Measurements from ENCODE around the gene PPP6R3.

Gene PPP6R3

GRCh38 chr11:68495220-68495729, 34.7 kb downstream of the PPP6R3 start:
- DNase-seq (ENCODE audit: low spot score): no peak

GRCh38 chr11:68495872-68496271, 35.3 kb downstream of the PPP6R3 start:
- no peak for DNase-seq (ENCODE audit: low spot score)

- no peak for DNase-seq (ENCODE audit: low spot score)
These were observed 37.2 kb downstream of the PPP6R3 start for GRCh38 chr11:68497761-68498160.

GRCh38 chr11:68498321-68498720, 37.8 kb downstream of the PPP6R3 start:
- DNase-seq (ENCODE audit: low spot score): no peak

GRCh38 chr11:68498903-68499883, 38.6 kb downstream of the PPP6R3 start:
- no peak for DNase-seq (ENCODE audit: low spot score)

DNA sequence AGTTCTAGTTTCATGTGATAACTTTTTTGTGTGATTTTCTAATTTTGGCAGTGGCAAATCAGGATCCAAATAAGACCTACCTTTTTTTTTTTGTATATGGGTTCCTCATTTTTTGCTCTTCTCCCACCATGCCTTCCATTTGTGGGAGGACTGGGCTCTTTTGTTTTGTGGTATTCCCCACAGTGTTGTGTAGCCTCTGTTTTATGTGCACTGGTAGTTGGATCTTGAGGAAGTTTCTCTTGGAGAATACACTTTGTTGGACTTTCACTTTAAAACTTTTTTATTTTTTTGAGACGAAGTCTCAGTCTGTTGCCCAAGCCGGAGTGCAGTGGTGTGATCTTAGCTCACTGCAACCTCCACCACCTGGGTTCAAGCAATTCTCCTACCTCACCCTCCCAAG, 39.7 kb downstream of the PPP6R3 start:
- DNase-seq (ENCODE audit: low spot score): no peak

- DNase-seq (ENCODE audit: low spot score): no peak
These were observed 41.3 kb downstream of the PPP6R3 start for GRCh38 chr11:68501813-68502212.

- no peak for DNase-seq (ENCODE audit: low spot score)
These were observed 42.7 kb downstream of the PPP6R3 start for GRCh38 chr11:68503251-68503687.

- DNase-seq (ENCODE audit: low spot score): no peak
These were observed 43.2 kb downstream of the PPP6R3 start for GRCh38 chr11:68503792-68504191.

DNA sequence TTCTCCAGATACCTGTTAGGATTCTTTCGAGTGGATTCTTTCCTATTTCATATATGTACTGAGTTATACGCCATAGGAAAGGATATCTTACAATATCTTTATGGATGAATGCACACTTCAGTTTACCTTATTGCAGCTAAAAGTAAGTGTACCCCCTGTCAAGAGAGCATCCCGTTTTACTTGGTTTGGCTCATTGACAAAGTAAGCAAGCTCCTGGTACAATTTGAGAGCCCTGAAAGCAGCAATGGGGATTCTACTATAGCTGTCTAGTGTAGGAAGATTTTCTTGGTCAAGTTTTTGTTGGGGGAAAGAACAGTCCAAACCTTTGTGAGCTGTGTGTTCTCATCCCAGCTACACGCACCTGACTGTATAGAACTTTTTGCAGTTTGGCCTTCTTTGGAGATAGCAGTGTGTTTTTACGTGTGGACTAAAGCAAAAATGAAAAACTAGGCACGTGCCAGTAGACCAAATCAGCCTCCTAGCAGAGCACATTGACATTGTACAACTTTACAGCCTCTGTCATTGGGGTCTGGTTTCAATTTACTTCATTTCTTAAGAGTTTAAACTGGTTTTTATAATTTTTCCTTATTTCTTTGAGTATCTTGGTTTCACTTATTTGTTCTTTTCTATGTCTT, 44.0 kb downstream of the PPP6R3 start:
- no peak for DNase-seq (ENCODE audit: low spot score)

DNA sequence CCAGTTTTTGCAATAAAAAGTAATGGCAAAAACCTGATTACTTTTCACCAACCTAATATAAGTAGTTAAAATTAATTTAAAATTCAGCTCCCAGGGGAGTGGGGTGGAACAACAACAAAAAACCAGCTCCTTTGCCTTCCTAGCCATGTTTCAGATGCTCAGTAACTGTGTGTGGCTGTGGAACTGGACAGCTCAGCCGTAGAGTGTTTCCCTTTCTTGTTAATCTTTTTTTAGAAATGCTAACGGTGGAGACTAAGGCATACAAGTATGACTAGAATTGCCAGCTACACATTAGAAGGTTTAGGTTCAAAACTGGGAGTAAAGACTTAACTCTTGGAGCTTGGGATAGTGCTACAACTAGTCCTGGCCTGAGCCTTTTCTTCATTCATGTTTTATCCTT, 45.0 kb downstream of the PPP6R3 start:
- no peak for DNase-seq (ENCODE audit: low spot score)

- DNase-seq (ENCODE audit: low spot score): peak; percentile 45
These were observed 46.4 kb downstream of the PPP6R3 start for GRCh38 chr11:68506908-68507307.

DNA sequence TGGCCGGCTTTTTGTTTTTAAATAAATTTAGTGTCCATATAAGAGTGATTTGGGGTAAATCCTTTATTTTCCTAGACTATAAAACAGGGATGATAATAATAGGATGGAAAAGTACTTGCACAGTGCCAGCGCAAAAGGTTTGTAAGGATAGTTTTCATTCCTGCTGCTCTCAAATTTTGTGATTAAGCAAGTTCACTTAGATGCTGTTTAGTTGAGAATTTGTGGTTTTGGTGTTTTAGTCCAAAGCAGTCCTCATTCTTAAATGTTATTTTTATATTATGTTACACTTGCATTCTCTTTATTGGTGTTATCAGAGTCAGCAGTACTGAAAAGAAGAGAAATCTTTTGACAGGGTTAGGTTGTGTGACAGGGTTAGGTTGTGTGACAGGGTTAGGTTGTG, 47.9 kb downstream of the PPP6R3 start:
- no peak for DNase-seq (ENCODE audit: low spot score)

- no peak for DNase-seq (ENCODE audit: low spot score)
These were observed 48.5 kb downstream of the PPP6R3 start for GRCh38 chr11:68509066-68509465.

GRCh38 chr11:68513930-68514487, 53.5 kb downstream of the PPP6R3 start:
- DNase-seq (ENCODE audit: low spot score): no peak

- no peak for DNase-seq (ENCODE audit: low spot score)
These were observed 56.7 kb downstream of the PPP6R3 start for GRCh38 chr11:68517121-68517741.

GRCh38 chr11:68518191-68518590, 57.6 kb downstream of the PPP6R3 start:
- DNase-seq (ENCODE audit: low spot score): no peak

- DNase-seq (ENCODE audit: low spot score): no peak
These were observed 61.6 kb downstream of the PPP6R3 start for GRCh38 chr11:68521969-68522652.

DNA sequence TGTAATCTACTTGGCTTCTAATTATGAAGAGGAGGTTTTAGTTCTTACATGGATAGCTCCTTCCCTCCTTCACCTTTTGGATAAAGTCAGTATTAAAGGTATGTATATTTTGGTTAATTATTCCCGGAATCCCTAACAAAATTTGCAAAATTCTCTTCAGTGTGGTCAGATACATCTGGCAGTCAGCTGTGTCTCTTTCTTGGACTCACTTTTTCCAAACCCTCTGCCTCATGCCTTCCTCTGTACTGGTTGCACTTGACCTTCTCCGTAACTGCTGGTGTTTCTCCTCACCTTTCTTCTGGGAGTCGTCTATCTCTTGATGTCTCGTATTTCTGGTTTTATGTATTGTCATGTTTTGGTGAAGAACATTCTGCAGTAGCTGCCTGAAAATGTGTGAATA, 62.5 kb downstream of the PPP6R3 start:
- no peak for DNase-seq (ENCODE audit: low spot score)

GRCh38 chr11:68523743-68524142, 63.2 kb downstream of the PPP6R3 start:
- no peak for DNase-seq (ENCODE audit: low spot score)

GRCh38 chr11:68524213-68524612, 63.7 kb downstream of the PPP6R3 start:
- DNase-seq (ENCODE audit: low spot score): no peak

- no peak for DNase-seq (ENCODE audit: low spot score)
These were observed 64.1 kb downstream of the PPP6R3 start for GRCh38 chr11:68524681-68525080.
